Eye (tissue), 1 donor: ENCODE measurements around the gene PXMP2.

Experiments used
- DNase-seq: peaks from one replicate; pipeline ENCODE4 v3.0.0-alpha.2; 2015

The PXMP2 gene

DNA sequence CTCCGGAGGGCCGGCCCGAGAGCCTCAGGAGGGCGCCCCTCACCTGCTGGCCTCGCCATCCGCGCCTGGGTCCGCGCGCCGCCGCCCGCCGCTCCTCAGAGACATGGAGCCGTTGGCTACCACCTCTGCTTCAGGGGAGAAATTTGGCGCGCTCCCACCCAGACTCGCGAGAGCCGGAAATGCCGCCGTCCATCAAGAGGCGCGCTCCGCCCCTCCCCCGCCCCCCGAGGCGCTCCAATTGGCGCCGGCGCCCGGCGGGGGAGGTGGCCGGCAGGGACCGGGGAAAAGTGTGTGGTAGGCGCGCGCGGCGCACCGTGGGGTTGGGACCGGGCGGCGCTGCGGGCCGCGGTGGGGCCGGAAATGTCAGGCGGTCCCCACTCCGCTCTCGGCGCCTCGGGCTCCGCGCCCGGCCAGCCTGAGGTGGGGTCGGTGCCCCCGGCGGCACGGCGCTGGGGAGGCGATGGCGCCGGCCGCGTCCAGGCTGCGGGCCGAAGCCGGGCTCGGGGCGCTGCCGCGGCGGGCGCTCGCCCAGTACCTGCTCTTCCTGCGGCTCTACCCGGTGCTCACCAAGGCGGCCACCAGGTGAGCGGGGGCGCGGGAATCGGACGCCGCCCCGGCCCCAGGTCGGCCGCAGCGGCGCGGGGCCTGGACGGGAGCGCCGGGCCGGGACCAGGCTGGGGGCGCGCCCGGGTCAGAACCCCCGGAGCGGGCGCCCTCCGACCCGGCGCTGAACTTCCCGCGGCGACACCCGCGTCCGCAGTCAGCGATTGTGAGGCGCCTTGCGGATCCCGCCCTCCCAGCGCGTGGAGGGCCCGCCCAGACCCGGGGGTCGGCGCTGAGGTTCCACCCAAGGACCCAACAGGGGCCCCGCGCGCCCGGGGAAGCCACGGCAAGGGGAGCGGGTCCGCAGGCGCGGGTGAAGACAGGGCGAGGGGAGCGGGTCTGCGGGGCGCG, at the start of gene PXMP2, which contains the start of gene POLE:
Gene PXMP2 (plus strand): TSS at position 377 of the 954 bp plus-strand sequence. CDS start 84 bp downstream, at position 461.
Gene POLE (minus strand): TSS at position 132 of the 954 bp plus-strand sequence. CDS start 27 bp downstream, at position 105.
- peak; percentile 98 for DNase-seq

DNA sequence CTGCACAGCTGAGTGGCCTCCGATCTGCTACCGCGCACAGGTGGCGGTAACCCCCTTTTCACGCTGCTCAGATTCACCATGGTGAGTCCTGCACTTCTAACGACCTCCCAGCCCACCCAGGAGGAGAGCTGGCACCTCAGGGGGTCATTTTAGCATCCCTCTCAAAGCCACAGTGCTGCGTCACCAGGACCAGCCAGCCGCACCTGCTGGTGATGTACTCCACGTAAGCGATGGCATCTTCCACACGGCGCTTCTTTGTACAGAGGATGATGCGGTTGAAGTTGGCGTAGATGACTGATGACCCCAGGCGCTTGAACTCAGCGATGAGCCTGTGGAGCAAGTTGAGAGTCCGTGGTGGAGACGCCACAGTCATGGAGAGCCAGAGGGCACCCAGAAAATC, 49.6 kb upstream of the PXMP2 start:
- DNase-seq, result no peak

DNA sequence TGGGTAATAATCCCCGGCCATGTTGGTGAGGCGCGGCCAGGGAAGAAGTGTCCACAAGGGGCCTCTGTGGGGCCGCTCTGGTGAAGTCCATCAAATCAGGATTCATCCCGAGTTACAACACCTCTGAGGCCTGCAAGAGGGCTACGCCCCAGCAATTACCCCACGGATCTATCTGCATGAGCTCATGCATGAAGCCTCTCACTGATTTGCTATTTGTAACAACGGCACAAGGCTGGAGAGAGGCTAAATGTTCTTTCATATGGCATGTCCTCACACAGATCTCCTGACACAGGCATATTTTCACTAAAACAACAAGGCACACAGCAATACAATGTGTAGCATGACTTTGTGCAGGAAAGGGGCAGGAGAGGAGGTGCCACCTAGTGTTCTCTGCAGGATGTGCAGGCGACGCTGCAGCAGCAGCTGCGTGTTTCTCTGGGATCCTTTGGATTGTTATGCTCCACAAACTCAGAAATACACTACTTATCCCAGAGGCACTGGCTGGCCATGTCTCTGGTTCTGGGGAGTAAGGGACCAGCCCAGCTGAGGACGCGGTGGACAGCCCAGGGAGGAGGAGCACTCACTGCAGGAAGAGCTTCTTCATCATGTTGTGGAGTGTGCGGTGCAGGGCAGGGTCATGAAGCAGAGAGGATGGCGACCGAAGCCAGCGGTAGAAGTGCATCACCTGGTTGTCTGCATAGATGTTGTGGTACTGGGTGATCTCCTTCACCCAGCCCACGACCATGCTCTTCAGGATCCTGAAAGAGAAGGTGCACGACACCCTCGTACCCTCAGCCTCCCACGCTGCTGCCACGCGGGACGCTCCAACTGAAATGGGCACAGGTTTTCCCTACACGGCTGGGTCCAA, 48.6 kb upstream of the PXMP2 start:
- peak; percentile 70 for DNase-seq

DNA sequence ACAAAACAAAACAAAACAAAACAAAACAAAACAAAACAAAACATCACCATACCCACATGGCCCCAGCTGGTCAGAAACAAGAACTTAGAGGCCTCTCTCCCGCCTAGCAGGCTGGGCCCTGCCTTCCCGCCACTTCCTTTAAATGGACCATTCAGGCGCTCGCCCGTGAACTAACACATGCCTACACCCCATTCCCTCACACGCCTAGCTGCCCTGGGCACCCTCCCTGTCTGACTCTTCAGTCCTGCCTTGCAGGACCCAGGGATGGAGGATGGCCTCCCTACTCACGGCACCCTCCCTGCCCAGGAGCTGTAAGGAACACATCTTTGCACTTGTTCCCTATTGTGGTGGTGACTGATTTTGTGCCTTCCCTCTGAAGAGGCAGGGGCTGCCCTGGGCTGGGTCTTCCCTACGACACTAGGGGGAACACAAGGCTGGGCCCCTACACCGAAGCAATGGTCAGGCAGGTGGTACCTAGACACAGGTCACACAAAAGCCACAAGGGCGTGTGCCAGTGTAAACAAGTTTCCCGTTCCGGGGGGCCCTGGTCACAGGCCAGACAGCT, 47.3 kb upstream of the PXMP2 start:
- no peak for DNase-seq

DNA sequence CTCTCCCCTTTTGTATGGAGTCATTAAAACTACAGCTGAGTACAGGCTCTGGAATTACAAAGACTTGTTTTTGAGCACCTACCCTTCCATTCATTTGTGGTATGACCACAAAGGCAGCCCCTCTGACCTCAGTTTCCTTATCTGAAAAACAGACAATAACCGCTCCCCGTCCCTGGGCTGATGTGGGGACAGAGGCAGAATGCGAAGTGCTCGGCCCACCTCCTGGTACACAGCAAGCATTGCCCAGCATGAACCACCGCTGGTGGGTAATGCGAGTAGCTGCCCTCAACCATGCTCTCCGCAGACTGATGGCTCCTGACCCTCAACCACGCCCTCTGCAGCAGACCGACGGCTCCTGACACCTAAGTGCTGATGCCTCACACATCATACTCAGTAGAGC, 46.5 kb upstream of the PXMP2 start:
- no peak for DNase-seq

DNA sequence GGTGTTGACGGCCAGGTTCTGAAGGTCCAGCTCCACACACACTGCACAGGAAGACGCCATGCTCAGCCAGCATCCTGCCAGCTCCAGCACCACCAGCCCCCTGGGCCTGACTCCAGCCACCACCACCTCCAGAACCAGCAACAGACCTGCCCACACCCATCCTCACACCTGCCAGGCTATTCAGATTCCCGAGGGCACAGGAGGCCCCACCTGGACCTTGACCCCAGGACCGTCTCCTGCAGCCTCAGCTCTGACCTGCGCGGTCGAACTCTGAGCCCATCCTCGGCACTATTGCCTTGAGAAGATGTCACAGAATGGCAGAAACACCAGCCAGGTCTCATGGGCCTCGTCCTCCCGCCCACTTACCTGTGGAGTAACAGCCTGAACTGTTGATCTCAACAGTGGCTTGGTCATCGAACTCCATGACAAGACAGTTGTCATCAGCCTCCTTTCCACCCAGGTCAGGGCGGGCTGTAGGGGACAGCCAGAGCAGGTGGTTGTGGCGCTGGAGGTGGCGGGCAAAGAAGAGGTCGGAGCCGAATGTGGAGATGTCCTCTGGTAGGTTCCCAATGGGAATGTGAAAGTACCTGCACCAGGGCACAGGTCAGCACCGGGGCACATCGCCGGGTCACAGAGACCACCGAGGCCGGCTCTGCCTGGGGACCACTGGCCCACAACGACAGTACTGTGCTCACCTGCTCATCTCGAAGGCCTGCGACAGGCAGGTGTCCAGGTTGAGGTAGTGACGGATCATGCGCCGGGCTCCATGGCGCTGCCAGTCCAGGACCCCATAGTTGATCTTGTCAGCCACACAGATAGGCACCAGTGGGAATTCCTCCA, 45.4 kb upstream of the PXMP2 start:
- no peak for DNase-seq

DNA sequence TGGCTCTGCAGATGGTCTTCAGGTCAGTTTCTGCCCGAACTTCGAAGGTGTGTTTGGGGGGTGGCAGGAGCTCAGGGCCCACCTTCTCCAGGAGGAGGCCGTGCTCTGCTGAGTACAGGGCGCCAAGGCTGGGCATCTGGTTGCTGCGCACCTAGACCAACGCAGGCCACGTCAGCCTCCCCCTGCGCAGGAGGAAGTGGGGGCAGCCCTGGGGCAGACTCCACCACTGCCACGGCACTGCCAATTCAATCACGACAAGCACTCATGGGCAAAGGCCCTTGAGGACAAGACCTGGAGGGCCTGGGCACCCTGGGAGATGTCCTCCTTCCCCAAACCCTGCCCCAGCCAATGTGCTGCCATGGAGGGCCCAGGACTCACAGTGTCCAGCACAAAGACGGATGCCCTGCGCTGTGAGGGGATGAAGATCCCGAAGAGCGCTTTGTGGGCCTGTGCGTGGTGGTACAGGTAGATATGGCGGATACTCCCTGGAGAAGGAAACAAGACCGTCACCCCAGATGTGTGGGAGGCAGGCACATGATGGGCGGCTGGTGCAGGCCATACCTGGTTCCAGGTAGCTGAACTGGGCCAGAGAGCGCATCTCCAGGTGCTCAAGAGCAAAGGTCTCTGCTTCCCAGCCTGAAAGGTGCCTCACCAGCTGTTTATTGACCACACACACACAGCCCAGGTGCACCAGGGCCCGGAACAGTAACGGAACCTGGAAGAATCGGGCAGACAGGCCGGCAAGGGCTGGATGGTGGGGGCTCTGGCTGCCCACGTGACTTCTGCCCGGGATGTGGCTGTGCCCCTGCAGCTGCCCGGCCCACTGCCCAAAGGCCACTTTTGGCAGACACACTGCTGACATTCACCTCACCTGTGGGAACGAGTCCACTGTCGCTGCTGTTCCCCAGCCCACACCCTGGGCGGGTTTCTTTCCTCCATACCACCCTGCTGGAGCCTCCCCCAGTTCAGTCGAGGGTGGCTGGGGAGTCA, 44.2 kb upstream of the PXMP2 start:
- no peak for DNase-seq

DNA sequence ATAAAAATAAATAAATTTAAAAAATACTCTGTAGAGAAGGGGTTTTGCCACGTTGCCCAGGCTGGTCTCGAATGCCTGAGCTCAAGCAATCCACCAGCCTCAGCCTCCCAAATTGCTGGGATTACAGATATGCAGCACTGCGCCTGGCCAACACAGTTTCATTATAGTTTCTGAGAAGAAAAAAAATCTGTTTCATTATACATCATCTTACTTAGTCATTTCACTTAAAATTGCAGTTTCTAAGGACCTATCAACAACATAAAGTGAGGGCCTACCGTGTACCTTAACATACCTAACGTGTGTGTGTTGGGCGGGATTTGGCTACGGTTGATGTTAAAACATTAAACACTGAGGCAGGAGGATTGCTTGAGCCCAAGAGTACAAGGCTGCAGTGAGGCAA, 40.5 kb upstream of the PXMP2 start:
- DNase-seq, result no peak

DNA sequence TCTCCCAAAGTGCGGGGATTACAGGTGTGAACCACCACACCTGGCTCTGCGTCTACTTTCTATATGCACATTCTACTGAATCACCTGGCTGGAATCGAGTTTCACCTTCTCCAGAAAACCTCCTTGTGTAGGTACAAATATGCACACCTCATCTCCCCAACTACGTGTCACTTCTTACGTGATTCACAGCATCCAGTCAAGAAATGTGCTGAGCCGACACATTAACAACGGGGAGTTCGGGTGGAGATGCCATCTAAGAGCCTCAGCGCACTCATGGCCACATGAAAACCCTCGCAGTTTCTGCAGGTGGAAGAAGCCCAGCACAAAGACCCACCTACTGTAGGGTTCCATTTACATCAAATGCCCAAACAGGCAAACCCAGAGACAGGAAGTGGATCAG, 39.5 kb upstream of the PXMP2 start:
- no peak for DNase-seq

DNA sequence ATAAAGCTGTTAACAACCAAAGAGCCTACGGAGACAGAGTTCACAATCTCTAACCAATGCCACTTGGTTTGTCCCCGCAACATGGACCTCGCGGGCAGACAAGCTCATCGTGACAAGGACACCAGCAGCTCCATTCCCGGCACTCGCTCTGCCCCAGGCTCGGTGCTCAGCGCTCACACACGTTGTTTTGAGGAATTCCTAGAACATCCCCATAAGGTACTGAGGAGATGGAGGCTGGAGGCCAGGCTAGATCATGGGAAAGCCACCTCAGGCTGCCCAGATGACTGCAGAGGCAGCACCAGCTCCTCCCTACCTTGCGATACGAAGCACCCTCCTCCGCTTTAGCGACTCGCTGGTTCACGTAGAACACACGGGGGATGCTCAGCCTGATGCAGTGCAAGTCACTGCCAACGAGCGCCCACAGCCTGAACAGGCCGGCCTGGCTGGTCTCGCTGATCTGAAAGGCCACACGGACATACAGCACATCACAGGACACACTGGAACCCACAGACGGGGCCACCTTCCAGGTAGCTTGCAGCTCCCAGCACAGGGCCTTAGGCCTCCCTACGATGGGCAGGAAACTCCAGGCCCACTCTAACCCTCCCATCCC, 38.7 kb upstream of the PXMP2 start:
- DNase-seq, result no peak

DNA sequence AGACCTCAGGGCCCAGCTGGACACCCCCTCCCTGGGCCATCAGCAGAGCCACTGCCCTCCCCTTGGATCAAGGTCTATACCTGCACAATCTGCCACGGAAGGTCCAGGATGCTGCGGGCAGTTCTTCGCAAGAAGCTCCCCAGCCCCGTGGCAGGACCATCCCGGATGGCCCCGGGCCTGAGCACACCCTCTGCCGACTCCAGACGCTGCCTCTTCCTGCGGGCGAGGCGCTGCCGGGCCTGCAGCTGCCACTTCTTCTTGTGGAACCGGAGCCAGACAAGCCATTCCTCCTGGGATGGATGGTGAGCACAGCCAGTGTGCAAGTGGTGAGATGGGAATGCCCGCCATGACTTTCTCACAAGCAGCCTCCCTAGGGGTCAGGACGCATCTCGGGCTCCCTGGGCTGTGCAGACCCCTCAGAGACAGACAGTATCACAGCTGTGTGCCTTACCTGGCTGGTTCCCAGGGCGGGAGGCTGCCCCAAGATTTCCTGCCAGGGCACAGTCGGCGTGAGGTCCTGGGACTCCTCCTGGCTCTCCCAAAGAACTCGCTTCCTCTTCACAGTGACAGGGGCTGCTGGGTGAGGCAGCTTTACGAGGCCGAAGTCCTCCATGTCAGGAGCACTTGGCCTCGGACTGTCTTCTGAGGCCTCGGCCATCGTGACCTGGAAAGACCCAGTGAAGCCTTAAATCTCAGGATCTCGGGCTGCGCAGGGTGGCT, 38.0 kb upstream of the PXMP2 start:
- no peak for DNase-seq

DNA sequence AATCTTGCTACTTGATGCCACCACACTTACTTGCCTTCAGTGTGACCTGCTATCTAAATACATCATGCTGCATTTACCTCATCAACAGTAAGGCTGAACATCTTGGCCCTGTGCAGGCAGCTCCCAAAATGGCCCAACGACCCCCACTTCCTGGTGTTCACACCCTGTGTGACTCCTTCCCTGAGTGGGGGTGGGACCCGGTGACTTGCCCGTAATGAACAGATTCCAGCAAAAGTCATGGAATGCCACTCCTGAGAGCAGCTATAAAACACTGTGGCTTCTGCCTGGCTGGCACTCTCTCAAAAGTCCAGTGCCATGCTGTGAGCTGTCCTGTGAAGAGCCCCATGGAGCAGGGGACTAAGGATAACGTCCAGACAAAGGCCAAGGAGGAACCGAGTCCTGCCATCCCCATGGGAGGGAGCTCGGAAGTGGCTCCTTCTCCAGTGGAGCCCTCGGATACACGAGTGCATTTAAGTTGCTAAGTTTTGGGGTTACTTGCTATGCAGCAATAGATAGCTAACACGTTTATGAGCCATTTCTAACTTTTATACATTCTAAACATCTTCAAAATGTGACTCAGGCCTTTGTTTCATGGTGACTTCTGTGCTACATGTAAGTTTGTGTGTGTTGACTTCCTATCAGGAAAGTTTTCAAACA, 35.8 kb upstream of the PXMP2 start:
- DNase-seq, result no peak

DNA sequence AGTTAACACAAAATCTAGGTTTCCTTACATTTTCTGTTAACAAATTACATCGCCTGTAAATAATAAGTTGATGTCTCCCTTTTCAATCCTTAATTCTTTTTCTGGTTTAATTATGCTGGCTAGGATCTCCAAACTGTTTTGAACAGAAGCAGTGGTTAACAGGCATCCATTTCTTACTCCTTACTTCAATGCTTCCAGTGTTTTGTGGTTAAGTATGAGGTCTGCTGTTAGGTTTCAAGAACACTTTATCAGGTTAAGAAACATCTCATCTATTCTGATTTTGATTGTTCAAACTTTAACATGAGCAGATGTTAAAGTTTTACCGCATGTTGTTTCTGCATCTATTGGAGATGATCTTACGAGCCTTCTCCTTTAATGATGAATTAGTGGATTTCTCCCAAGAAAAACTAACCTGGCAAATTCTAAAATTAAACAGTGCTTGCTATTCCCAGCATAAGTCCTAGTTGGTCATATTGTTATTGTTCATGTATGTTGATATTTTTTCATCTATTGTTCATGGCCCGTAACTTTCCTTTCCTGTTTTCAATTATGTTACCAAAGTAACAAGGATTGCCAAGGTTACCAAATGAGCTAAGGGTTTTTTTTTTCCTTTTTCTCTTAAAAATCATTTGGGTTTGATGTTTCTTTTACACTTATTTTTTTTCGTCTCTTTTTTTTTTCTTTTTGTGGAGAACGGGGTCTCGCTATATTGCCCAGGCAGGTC, 33.7 kb upstream of the PXMP2 start:
- DNase-seq, result peak; percentile 37

DNA sequence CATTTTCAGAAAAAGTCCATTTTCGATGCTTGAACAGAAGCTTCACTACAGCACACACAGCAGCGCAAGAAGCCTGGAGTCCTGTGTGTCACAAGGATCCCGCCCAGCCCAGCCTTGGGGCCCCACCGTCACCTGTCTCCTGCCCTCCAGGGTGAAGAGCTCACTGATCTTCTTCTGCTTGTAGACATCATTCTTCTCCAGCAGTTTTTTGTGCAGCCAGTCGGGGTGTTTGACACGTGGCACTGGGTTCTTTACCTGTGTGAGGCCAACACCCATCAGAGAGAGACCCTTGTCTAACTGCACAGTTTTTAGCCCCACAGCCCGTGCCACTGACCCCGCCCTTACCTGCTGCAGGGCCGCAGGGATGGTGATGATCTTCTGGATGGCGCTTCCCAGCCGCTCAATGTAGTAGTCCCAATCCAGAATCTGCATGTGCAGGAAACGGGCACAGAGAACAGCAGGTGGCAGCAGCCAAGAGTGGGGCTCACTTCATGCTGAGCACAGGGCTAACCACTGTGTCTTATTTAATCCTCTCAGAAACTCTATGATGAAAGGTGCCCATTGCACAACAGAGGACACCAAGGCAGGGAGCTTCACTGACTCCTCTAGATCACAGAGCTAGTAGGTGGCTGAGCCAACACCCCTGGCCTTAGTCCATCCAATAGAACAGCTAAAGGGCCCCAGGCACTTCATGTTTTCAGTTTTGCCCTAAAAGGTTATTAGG, 30.2 kb upstream of the PXMP2 start:
- no peak for DNase-seq

DNA sequence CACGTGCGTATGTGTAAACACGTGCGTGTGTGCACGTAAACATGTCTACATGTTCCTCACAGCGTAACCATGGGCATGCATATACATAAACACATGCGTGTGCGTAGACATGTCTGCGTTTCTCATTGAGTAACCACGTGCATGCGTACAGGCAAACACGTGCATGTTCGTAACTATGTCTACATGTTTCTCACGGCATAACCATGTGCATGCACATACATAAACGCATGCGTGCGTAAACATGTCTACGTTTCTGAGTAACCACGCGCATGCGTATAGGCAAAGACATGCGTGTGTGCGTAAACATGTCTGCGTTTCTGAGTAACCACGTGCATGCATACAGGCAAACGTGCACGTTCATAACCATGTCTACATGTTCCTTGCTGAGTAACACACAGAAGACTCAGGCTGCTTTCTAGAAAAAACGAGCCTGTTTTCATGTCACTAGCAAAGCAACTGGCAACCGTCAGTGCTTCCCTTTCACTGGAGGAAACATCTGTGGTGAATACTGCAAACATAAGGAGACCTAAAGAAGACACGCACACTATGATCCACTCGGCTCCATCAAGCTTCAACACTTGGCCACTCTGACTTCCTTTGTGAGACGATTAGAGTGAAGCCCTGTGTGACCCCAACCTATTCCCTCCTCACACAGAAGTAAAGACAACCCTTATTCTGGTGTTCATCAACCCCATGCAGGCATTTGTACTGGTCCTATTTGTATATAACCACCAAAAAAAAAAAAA, 29.1 kb upstream of the PXMP2 start:
- no peak for DNase-seq

DNA sequence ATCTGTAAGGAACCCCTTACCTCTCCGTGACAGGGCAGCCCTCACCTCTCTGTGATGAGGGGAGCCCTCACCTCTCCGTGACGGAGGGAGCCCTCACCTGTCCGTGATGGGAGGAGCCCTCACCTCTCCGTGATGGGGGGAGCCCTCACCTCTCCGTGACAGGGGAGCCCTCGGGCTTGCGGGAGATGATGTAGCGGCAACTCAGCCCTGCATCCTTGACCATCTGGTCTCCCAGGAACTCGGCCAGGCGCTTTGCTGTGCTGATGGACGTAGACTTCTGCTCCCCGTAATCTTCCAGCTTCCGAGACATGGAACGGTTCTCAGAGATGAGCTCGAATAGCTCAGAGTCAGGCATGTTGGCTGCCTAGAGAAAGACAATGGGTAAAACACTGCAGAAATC, 28.2 kb upstream of the PXMP2 start:
- no peak for DNase-seq

DNA sequence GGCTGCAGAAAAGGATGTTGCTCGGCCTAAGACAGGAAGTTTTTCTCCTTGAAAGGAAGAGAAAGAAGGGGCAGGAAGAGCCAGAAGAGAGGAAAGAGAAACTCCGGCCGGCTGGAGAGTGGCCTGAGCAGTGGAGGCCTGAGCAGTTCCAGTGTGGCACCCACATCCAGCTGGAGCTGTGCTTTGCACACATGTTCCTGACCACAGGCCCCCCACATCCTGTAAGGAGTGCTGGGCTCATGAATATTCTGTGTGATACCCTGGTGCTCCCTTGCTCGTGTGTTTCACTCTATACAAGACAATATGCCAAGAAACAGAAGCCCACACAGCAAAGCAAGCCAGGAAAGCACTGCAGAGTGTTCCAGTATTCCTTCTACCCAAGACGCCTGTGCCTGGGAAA, 27.3 kb upstream of the PXMP2 start:
- no peak for DNase-seq
